ENCODE results near the gene TSPAN15.
"Not testable (repeated sequence)": the region's sequence is repeated elsewhere in the genome, so short reads cannot be mapped to it uniquely, and the experiment has no call there.

Gene TSPAN15

GRCh38 chr10:69446650-69447151 is 4.6 kb upstream of the TSPAN15 start:
- no peak for DNase-seq (ENCODE audit: low read depth in 2 of 2)

- DNase-seq (ENCODE audit: low read depth in 2 of 2) = no peak
These were observed 1.4 kb upstream of the TSPAN15 start for GRCh38 chr10:69449841-69450240.

GRCh38 chr10:69450395-69450794 is 870 bp upstream of the TSPAN15 start:
- not testable (repeated sequence) for DNase-seq (ENCODE audit: low read depth in 2 of 2)

DNA sequence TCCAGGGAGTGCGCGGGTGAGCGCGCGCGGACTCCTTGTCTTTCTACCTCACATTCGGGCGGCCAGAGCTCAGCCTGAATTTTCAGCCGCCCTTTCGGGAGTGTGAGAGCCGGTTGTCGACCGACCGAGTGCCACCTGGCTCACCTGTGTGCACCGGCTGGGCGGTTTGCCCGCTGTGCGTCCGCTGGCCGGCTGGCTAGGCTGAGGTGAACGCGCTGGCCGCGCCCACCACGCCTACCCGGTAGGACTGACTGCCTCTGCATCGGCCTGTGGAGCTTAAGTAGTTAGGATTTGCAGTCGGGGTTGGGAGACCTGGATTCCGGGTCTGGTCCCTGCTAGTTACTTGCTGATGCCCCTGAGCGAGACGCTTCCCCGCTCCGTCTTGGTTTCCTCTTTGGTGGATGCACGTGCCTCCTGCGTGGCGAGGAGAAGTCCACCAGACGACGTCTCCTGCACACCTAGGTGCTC is 553 bp downstream of the TSPAN15 start:
- no peak for DNase-seq (ENCODE audit: low read depth in 2 of 2)

DNA sequence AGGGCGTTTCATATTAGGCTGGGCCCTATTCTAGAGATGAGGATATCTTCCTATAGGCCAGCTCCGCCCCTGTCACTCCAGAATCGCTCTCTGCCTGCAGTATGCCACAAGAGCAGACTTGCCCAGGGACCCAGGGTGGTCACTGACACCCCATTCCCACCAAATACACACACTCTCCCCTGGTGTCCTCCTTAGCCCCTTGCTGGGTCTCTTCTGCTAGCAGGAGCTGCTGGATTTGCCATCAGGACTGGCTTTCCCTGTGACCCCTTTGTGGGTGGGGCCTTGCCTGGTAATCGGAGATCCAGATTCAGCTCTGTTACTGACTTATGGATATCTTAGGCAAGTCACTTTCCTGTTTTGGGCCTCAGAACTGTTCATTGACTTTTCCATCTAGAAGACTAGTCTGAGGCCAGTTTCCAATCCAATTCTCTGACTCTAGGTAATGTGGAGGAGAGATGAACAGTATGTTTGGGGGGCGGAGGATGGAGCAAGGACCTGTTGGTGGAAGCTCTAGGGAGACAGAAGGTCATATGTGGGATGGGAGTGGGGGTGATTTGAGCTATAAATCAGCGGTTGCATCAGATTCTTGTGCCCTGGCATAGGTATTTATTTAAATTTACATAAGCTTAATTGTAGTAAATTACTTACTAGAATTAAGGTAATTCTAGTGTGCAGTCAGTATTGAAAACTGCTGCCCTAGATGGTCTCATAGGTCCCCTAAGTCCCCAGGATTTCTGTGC is 1.6 kb downstream of the TSPAN15 start:
- no peak for DNase-seq (ENCODE audit: low read depth in 2 of 2)

GRCh38 chr10:69453795-69454194 is 2.5 kb downstream of the TSPAN15 start:
- no peak for DNase-seq (ENCODE audit: low read depth in 2 of 2)

DNA sequence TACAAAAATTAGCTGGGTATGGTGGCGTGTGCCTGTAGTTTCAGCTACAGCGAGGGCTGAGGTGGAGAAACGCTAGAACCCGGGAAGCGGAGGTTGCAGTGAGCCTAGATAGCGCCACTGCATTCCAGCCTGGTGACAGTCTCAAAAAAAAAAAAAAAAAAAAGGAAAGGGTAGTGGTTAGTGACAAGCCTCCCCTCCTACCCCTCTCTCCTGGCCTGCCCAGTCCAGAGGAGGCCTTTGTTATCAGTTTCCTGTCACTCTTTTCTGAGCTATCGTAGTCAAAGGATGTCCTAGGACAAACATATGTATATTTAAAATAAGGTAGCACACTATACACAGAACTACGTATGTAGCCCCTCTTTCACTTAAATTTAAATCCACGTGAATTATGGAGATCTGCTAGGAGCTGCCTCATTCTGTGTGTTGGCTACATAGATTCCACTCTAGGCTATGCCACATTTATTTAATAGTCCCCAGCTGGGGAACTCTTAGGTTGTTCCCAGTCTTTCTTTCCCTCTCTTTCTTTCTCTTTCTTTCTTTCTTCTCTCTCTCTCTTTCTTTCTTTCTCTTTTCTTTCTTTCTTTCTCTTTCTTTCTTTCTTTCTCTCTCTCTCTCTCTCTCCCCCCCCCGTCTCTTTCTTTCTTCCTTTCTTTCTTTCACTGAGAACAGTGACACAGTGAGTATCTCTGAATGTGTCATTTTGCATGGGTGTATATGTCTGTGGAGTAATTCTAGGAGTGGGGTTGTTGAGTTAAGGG is 3.9 kb downstream of the TSPAN15 start:
- no peak for DNase-seq (ENCODE audit: low read depth in 2 of 2)

- DNase-seq (ENCODE audit: low read depth in 2 of 2) = no peak
These were observed 5.8 kb downstream of the TSPAN15 start for GRCh38 chr10:69456880-69457693.

DNA sequence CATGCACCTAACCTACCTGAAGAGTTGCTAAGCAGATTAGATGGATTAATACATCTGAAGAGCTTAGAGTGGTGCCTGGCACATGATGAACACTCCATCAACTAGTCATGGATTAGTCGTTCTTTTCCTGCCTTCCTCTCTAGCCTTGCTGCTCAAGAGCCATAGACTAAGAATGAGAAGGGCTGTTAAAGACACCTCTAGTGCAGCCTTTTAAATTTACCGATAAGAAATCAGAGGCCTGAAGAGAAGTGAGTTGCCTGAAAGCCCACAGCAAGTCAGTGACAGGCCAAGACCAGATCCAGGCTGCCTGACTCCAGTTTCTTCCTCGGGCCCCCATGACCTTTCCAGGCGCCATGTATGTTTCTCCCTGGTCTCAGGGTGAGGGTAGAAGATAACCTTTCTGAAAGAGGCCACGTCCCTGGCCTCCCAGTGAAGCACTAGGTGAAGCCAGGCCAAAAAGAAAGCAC is 6.5 kb downstream of the TSPAN15 start:
- no peak for DNase-seq (ENCODE audit: low read depth in 2 of 2)

- no peak for DNase-seq (ENCODE audit: low read depth in 2 of 2)
These were observed 7.3 kb downstream of the TSPAN15 start for GRCh38 chr10:69458430-69459100.

DNA sequence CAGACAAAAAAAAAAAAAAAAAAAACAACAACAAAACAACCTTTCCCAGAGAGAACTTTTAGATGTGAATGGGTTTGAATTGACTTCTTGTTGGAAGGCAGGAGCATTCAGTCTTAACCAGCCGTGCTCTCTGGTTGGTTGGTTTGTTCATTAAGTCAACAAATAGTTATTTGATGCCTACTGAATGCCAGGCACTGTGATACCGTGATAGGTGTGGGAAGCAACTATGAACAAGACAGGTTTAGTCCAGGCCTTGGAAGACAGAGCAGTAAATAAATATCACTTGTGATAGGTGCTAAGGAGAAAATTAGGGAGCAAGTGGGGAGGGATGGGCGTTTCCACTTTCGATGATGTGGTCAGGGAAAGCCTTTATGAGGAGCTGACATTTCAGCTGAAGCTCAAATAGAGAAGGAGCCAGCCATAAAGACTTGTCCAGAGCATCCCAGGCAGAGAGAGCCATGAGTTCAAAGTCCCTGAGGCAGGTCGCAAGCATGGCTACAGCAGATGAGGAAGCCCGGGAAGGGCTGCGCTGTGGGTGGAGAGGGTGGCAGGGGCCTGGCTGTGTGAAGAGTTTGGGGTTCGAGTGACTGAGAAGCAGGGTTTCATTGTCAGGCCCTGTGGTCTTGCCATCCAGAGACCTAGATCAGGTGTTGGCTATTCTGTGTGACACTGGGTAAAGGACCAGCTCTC is 8.0 kb downstream of the TSPAN15 start:
- DNase-seq (ENCODE audit: low read depth in 2 of 2) = no peak

- no peak for DNase-seq (ENCODE audit: low read depth in 2 of 2)
These were observed 8.8 kb downstream of the TSPAN15 start for GRCh38 chr10:69459893-69460575.

- no peak for DNase-seq (ENCODE audit: low read depth in 2 of 2)
These were observed 9.4 kb downstream of the TSPAN15 start for GRCh38 chr10:69460576-69461242.

- no peak for DNase-seq (ENCODE audit: low read depth in 2 of 2)
These were observed 10.2 kb downstream of the TSPAN15 start for GRCh38 chr10:69461243-69462025.

DNA sequence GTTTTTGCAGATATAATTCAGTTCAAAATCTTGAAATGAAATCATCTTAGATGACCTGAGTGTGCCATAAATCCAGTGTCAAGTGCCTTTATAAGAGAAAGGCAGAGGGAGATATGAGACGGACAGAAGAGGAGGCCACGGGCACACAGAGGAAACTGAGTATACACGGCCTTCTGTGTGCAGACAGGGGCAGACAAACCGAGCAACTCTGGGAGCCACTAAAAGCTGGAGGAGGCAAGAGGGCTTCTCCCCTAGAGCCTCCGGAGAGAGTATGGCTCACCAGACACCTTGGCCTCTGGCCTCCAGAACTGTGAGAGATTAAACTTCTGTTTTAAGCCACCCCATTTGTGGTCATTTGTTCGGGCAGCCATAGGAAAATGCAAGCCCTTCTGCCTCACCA is 12.6 kb downstream of the TSPAN15 start:
- DNase-seq (ENCODE audit: low read depth in 2 of 2) = no peak

GRCh38 chr10:69464401-69464800 is 13.1 kb downstream of the TSPAN15 start:
- no peak for DNase-seq (ENCODE audit: low read depth in 2 of 2)

- DNase-seq (ENCODE audit: low read depth in 2 of 2) = no peak
These were observed 13.6 kb downstream of the TSPAN15 start for GRCh38 chr10:69464801-69465401.

DNA sequence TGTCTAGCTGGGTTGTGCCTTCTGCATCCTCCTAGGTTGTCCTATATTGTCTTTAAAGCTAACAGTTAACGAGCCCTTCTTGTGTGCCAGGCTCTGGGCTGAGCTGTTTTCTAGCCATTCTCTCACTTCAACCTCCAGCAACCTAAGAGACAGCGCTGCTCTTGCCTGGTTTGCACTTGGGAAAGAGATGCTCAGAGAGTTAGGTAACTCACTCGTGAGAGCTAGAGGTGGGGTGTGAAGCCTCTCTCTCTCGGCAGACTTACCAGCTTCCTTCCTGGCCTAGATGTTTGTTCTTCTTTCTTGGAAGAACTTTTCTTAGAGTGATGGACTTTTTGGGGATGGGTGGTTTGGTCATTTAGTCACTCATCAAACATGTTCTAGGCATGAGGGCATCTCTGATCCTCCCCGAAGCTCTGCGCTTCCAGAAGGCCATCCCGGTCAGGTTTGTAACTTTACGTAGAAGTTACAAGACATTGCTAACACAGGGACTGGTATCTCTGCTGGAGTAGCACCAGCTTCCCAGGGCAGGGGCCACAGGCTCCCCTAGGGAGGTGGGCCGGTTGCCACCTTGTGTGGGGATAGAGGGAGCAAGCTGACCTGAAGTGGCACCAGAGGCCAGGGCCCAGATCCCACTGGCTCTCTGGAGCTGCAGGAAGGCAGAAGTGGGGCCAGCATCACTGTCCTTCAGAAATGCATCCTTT is 14.3 kb downstream of the TSPAN15 start:
- DNase-seq (ENCODE audit: low read depth in 2 of 2) = no peak

All from stimulated activated CD8-positive, alpha-beta memory T cell treated with anti-CD3 and anti-CD28 coated beads, Interleukin-2, amount 100 ng/mL, for 1 hour (primary cell).